HepG2 (cell line): ENCODE measurements around the gene NPPC. TPM values are rescaled to one million over a fixed set of nuclear protein-coding genes. Genes with fewer than 3 reads are reported as not detected.

Experiments
- GPN1 ChIP-seq: sonication (generic); formaldehyde crosslinking; IDR thresholded peaks from 2 replicates; pipeline ENCODE4 v1.5.1; 2020; ENCODE audit warnings: missing genetic modification reagents, borderline replicate concordance
- JARID2 ChIP-seq: sonication (generic); formaldehyde crosslinking; IDR thresholded peaks from 2 replicates; pipeline ENCODE4 v1.8.1; 2023; ENCODE audit warnings: missing genetic modification reagents, inconsistent platforms; ENCODE audit not compliant: insufficient replicate concordance
- JUNB ChIP-seq: sonication (generic); formaldehyde crosslinking; IDR thresholded peaks from 2 replicates; pipeline ENCODE4 v1.8.0; 2022; ENCODE audit warnings: missing genetic modification reagents, mild to moderate bottlenecking, borderline replicate concordance
- POLR2AphosphoS2 ChIP-seq: IDR thresholded peaks from 2 replicates; pipeline ENCODE4 v1.6.1; 2011; ENCODE audit warnings: low read depth, low read length, improper control_type of control experiment
- REL ChIP-seq: sonication (generic); formaldehyde crosslinking; conservative IDR thresholded peaks from 2 replicates; pipeline ENCODE4 v1.8.0; 2022; ENCODE audit warnings: mild to moderate bottlenecking, missing genetic modification reagents, moderate library complexity
- REXO4 ChIP-seq: sonication (generic); formaldehyde crosslinking; IDR thresholded peaks from 2 replicates; pipeline ENCODE4 v1.8.0; 2022; ENCODE audit warnings: missing genetic modification reagents, mild to moderate bottlenecking, borderline replicate concordance
- SNRNP70 ChIP-seq: fragments of 200-400 bp; formaldehyde crosslinking; IDR thresholded peaks from 2 replicates; pipeline ENCODE4 v1.6.1; 2017; ENCODE audit warnings: mild to moderate bottlenecking, low read depth, low read length, moderate library complexity
- TBP ChIP-seq: sonication (generic); formaldehyde crosslinking; IDR thresholded peaks from 2 replicates; pipeline ENCODE4 v1.5.0; 2020; ENCODE audit warnings: missing genetic modification reagents
- WIZ ChIP-seq: sonication (generic); formaldehyde crosslinking; IDR thresholded peaks from 2 replicates; pipeline ENCODE4 v1.5.1; 2020; ENCODE audit warnings: mild to moderate bottlenecking, missing genetic modification reagents
- ZNF30 ChIP-seq: sonication (generic); formaldehyde crosslinking; IDR thresholded peaks from 2 replicates; pipeline ENCODE4 v1.5.0; 2020; ENCODE audit warnings: mild to moderate bottlenecking, missing genetic modification reagents
- ZNF496 ChIP-seq: sonication (generic); formaldehyde crosslinking; IDR thresholded peaks from 2 replicates; pipeline ENCODE4 v1.8.1; 2023; ENCODE audit warnings: mild to moderate bottlenecking, moderate library complexity, missing genetic modification reagents; ENCODE audit not compliant: insufficient replicate concordance
- ZNF549 ChIP-seq: sonication (generic); formaldehyde crosslinking; IDR thresholded peaks from 2 replicates; pipeline ENCODE4 v1.5.0; 2020; ENCODE audit warnings: missing genetic modification reagents
- ZNF75D ChIP-seq: sonication (generic); formaldehyde crosslinking; IDR thresholded peaks from 2 replicates; pipeline ENCODE4 v1.8.1; 2023; ENCODE audit warnings: missing genetic modification reagents, mild to moderate bottlenecking, borderline replicate concordance
- polyA plus RNA-seq, 8 experiments: library from polyadenylated mRNA; depleted of rRNA in 3 of 8; stranded (reverse) in 7 of 8; unstranded in 1 of 8; fragments of >200 nt; fragmentation: Illumina TruSeq in 4 of 8; extraction: Trizol in 4 of 8; gene quantifications; 2 replicates each; pipeline versions ENCODE4 v1.2.1 to v1.2.3, GENCODE V29; 2011 to 2016; ENCODE audit warnings: low read depth in 4 of 8, missing spikeins in 1 of 8, mixed read lengths in 1 of 8; ENCODE audit not compliant: insufficient read depth in 1 of 8
- total RNA-seq, 5 experiments: library from RNA; depleted of rRNA; stranded (reverse); fragments of >200 nt; fragmentation: Illumina TruSeq; extraction: Trizol; gene quantifications; 2 replicates each; pipeline ENCODE4 v1.2.3, GENCODE V29; 2016; ENCODE audit warnings: low read depth in 1 of 5
- TF ChIP-seq, protein P1 (sequence below): sonication (generic); formaldehyde crosslinking; IDR thresholded peaks from 2 replicates; pipeline ENCODE4 v1.5.0; 2020; ENCODE audit warnings: mild to moderate bottlenecking, missing genetic modification reagents
- TF ChIP-seq, protein P2 (sequence below): IDR thresholded peaks from 2 replicates; pipeline ENCODE4 v1.6.1; 2016; ENCODE audit warnings: low read depth, control low read depth
- TF ChIP-seq, protein P3 (sequence below): sonication (generic); formaldehyde crosslinking; conservative IDR thresholded peaks from 2 replicates; pipeline ENCODE4 v1.4.0; 2020; ENCODE audit warnings: missing genetic modification reagents
- TF ChIP-seq, protein P4 (sequence below): sonication (generic); formaldehyde crosslinking; IDR thresholded peaks from 2 replicates; pipeline ENCODE4 v1.4.0; 2020; ENCODE audit warnings: missing genetic modification reagents, low read depth, mild to moderate bottlenecking, borderline replicate concordance
- TF ChIP-seq, protein P5 (sequence below): sonication (generic); formaldehyde crosslinking; IDR thresholded peaks from 2 replicates; pipeline ENCODE4 v1.9.0; 2021; ENCODE audit warnings: missing genetic modification reagents, borderline replicate concordance

The NPPC gene
- total and polyA plus RNA-seq, 2 of the 13 experiments (the other 11 are each of a cell fraction or from before 2014, with no cell fraction given): 0.11 TPM; not detected in 1

DNA sequence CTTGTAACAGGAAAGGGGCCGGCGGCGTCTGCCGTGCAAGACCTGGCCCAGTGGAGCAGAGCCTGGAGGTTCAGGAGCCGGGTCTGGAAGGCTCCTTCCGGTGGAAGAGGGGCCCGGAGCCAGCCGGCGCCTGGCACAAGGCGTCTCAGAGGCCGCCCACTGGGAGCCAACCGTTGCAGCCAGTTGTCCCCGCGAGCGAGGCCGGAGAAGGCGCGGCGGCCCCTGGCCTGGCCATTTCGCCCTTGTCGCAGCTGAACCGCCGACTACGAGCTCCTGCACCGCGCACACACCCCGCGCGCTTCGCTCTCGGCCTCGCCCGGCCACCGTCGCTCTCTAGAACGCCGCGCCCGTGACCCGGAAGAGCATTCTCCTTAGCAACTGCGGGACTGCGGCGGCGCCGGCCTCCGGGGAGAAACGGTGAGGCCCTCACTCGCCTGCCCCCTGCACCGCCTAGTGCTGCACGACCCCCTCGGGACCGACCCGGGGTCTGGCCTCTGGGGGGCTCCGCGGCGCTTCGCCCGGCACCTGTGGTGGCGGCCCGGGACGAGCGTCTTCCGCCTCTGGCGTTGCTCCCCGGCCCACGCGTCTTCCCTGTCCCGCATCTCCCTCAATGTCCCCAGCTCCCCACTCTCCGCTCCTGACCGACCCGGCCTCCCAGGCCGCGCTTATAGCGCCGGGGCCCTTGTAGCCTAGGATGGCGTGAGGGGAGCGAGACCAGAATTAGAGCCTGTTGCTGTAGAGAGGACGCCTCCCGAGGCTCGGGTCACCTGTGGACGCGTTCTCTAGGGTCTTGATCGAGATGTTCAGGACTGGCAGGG, 35.4 kb upstream of the NPPC start, which contains the start of gene DIS3L2 (continued):
- TF ChIP-seq, protein P1, sequence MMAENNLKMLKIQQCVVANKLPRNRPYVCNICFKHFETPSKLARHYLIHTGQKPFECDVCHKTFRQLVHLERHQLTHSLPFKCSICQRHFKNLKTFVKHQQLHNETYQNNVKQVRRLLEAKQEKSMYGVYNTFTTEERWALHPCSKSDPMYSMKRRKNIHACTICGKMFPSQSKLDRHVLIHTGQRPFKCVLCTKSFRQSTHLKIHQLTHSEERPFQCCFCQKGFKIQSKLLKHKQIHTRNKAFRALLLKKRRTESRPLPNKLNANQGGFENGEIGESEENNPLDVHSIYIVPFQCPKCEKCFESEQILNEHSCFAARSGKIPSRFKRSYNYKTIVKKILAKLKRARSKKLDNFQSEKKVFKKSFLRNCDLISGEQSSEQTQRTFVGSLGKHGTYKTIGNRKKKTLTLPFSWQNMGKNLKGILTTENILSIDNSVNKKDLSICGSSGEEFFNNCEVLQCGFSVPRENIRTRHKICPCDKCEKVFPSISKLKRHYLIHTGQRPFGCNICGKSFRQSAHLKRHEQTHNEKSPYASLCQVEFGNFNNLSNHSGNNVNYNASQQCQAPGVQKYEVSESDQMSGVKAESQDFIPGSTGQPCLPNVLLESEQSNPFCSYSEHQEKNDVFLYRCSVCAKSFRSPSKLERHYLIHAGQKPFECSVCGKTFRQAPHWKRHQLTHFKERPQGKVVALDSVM (CRISPR knock-in tag): peak; percentile 93
- TF ChIP-seq SNRNP70 (no peak), TBP (CRISPR knock-in tag) (no peak), WIZ (CRISPR knock-in tag) (peak; percentile 88), GPN1 (CRISPR knock-in tag) (no peak; the same call in 1 of the 2 replicates), ZNF496 (CRISPR knock-in tag) (no peak), ZNF30 (CRISPR knock-in tag) (peak; percentile 90), REXO4 (CRISPR knock-in tag) (peak; percentile 78; the same call in 1 of the 2 replicates), JARID2 (CRISPR knock-in tag) (peak; percentile 39), JUNB (CRISPR knock-in tag) (no peak), REL (CRISPR knock-in tag) (0 out of 2 replicates have a peak, but pooled peaks have one; percentile 46), POLR2AphosphoS2 (no peak), ZNF549 (CRISPR knock-in tag) (no peak), ZNF75D (CRISPR knock-in tag) (no peak)
- TF ChIP-seq, protein P2, sequence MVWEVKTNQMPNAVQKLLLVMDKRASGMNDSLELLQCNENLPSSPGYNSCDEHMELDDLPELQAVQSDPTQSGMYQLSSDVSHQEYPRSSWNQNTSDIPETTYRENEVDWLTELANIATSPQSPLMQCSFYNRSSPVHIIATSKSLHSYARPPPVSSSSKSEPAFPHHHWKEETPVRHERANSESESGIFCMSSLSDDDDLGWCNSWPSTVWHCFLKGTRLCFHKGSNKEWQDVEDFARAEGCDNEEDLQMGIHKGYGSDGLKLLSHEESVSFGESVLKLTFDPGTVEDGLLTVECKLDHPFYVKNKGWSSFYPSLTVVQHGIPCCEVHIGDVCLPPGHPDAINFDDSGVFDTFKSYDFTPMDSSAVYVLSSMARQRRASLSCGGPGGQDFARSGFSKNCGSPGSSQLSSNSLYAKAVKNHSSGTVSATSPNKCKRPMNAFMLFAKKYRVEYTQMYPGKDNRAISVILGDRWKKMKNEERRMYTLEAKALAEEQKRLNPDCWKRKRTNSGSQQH (CRISPR knock-in tag): peak; percentile 93
- TF ChIP-seq, protein P3, sequence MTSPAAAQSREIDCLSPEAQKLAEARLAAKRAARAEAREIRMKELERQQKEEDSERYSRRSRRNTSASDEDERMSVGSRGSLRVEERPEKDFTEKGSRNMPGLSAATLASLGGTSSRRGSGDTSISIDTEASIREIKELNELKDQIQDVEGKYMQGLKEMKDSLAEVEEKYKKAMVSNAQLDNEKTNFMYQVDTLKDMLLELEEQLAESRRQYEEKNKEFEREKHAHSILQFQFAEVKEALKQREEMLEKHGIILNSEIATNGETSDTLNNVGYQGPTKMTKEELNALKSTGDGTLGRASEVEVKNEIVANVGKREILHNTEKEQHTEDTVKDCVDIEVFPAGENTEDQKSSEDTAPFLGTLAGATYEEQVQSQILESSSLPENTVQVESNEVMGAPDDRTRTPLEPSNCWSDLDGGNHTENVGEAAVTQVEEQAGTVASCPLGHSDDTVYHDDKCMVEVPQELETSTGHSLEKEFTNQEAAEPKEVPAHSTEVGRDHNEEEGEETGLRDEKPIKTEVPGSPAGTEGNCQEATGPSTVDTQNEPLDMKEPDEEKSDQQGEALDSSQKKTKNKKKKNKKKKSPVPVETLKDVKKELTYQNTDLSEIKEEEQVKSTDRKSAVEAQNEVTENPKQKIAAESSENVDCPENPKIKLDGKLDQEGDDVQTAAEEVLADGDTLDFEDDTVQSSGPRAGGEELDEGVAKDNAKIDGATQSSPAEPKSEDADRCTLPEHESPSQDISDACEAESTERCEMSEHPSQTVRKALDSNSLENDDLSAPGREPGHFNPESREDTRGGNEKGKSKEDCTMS (CRISPR knock-in tag): no peak
- TF ChIP-seq, protein P4, sequence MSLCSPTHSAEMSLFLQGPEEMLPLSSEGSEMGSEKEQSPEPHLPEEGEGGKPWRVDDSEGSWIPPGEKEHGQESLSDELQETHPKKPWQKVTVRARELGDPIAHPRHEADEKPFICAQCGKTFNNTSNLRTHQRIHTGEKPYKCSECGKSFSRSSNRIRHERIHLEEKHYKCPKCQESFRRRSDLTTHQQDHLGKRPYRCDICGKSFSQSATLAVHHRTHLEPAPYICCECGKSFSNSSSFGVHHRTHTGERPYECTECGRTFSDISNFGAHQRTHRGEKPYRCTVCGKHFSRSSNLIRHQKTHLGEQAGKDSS: peak; percentile 96
- TF ChIP-seq, protein P5, sequence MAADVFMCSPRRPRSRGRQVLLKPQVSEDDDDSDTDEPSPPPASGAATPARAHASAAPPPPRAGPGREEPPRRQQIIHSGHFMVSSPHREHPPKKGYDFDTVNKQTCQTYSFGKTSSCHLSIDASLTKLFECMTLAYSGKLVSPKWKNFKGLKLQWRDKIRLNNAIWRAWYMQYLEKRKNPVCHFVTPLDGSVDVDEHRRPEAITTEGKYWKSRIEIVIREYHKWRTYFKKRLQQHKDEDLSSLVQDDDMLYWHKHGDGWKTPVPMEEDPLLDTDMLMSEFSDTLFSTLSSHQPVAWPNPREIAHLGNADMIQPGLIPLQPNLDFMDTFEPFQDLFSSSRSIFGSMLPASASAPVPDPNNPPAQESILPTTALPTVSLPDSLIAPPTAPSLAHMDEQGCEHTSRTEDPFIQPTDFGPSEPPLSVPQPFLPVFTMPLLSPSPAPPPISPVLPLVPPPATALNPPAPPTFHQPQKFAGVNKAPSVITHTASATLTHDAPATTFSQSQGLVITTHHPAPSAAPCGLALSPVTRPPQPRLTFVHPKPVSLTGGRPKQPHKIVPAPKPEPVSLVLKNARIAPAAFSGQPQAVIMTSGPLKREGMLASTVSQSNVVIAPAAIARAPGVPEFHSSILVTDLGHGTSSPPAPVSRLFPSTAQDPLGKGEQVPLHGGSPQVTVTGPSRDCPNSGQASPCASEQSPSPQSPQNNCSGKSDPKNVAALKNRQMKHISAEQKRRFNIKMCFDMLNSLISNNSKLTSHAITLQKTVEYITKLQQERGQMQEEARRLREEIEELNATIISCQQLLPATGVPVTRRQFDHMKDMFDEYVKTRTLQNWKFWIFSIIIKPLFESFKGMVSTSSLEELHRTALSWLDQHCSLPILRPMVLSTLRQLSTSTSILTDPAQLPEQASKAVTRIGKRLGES: peak; percentile 75
